Heart left ventricle (tissue), 13 donors: Measurements from ENCODE around the gene CCDC85C.

Experiments
- CTCF ChIP-seq, 12 donors: fragments of 200-600 bp; sonication (generic) in 4 of 12; IDR thresholded peaks; one replicate each; pipeline versions ENCODE4 v1.5.0 to v1.8.0; 2018 to 2022; ENCODE audit warnings: antibody characterized with exemption in 12 of 12, mild to moderate bottlenecking in 5 of 12
- POLR2A ChIP-seq, 2 donors: fragments of 450-650 bp; IDR thresholded peaks; one replicate each; pipeline ENCODE4 v1.6.1; 2017; ENCODE audit warnings: antibody characterized with exemption in 2 of 2, mild to moderate bottlenecking in 2 of 2, moderate library complexity in 2 of 2
- donor health status: ischemic (EF 13 %, LVEDD 7.1; RV severe dilation, severe dysfunction).
- donor health status: DM: no; HTN: yes; CAD: no.
- donor health status: DM: no; HTN: no; CAD: no.
- donor health status: ischemic (EF 25% LVEDD 6.9; RV normal size, moderate dysfunction).
- donor health status: ischemic (EF 25% LVEDD 5.7; RV mildly dilated, moderate dysfunction).
- donor health status: ischemic (EF 35%, LVEDD 5.7; RV mildly dilated, moderate dysfunction).
- donor health status: nonischemic (EF 11% LVEDD 7.7; RV severe dilation, severe dysfunction).
- donor health status: DM: yes; HTN: yes; CAD: no.
- donor health status: PGD.
- donor health status: ischemic (EF 29% LVEDD 5.4; RV normal size, mild dysfunction).
- donor health status: nonischemic (EF 23%, LVEDD 6.1; RV moderate dilation, normal function).

- no peak for TF ChIP-seq CTCF (IDR thresholded peaks at IDR 0.05)
- TF ChIP-seq POLR2A (IDR thresholded peaks at IDR 0.05): no peak
These were observed 21.0 kb upstream of the CCDC85C start for GRCh38 chr14:99624971-99625370.
